ENCODE measurements around the gene SDC3. TPM values are rescaled to one million over a fixed set of nuclear protein-coding genes. Genes with fewer than 3 reads are reported as not detected.
A peak's percentile ranks its signal among the peaks of the same experiment; 100 is the strongest.

The SDC3 gene
- total RNA-seq, 2 donors from 2014 or later = 0.11 TPM; not detected in 1

GRCh38 chr1:30838996-30839395 lies 69.6 kb downstream of the SDC3 start:
- no peaks in the 10 kb centered on the region for H3K4me1 Mint-ChIP-seq
- no peak overlapping the region for H3K4me3 Mint-ChIP-seq
- ATAC-seq (replicated peaks) = no peak
- H3K36me3 Mint-ChIP-seq (ENCODE audit: low read depth) = no peaks in the 10 kb centered on the region
- H3K9me3 Mint-ChIP-seq = peaks cover 4% of the 10 kb centered on the region
- H3K27me3 Mint-ChIP-seq = peaks cover 33% of the 10 kb centered on the region
- H3K27ac Mint-ChIP-seq = no peak overlapping the region

GRCh38 chr1:30837653-30838052 lies 70.9 kb downstream of the SDC3 start:
- Mint-ChIP-seq H3K4me3 (no peak overlapping the region), H3K9me3 (peaks cover 4% of the 10 kb centered on the region), H3K27me3 (peaks cover 31% of the 10 kb centered on the region), H3K4me1 (no peaks in the 10 kb centered on the region), H3K36me3 (ENCODE audit: low read depth) (no peaks in the 10 kb centered on the region), H3K27ac (no peak overlapping the region)
- no peak for ATAC-seq (replicated peaks)

GRCh38 chr1:30834253-30834652 lies 74.3 kb downstream of the SDC3 start:
- Mint-ChIP-seq H3K27ac (no peak overlapping the region), H3K4me1 (no peaks in the 10 kb centered on the region), H3K9me3 (peaks cover under 1% of the 10 kb centered on the region), H3K27me3 (peaks cover 23% of the 10 kb centered on the region), H3K4me3 (no peak overlapping the region), H3K36me3 (ENCODE audit: low read depth) (no peaks in the 10 kb centered on the region)
- ATAC-seq (replicated peaks) = no peak

DNA sequence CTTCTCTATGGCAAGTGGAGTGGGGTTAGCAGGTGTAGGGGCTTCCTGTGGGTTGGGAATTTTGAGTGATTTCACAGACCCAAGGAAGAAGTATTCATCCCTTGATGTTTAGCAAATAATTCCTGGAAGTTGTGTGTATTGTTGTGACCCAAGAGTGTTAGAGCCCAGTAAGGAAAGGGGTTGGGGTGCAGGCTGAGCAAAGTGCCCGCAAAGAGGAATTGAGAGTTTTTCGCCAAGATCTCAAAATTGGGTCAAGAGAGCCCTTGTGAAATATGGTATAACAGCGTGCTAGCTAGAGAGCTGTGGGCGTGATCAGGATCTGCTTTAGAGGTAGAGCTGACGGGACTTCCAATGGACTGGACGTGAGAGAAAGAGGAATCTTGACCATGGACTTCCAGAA lies 78.0 kb downstream of the SDC3 start:
- no peaks in the 10 kb centered on the region for H3K36me3 Mint-ChIP-seq (ENCODE audit: low read depth)
- peaks cover 25% of the 10 kb centered on the region for H3K27me3 Mint-ChIP-seq
- H3K27ac Mint-ChIP-seq = no peak overlapping the region
- no peak overlapping the region for H3K4me3 Mint-ChIP-seq
- no peaks in the 10 kb centered on the region for H3K9me3 Mint-ChIP-seq
- no peak for ATAC-seq (replicated peaks)
- no peaks in the 10 kb centered on the region for H3K4me1 Mint-ChIP-seq

GRCh38 chr1:30829889-30830288 lies 78.7 kb downstream of the SDC3 start:
- Mint-ChIP-seq H3K4me1 (peaks cover 3% of the 10 kb centered on the region), H3K9me3 (no peaks in the 10 kb centered on the region), H3K4me3 (no peak overlapping the region), H3K27me3 (peaks cover 31% of the 10 kb centered on the region), H3K27ac (no peak overlapping the region), H3K36me3 (ENCODE audit: low read depth) (no peaks in the 10 kb centered on the region)
- no peak for ATAC-seq (replicated peaks)

- Mint-ChIP-seq H3K4me3 (peak overlapping the region; percentile 77), H3K36me3 (ENCODE audit: low read depth) (no peaks in the 10 kb centered on the region), H3K4me1 (peaks cover 15% of the 10 kb centered on the region), H3K9me3 (no peaks in the 10 kb centered on the region), H3K27me3 (peaks cover 43% of the 10 kb centered on the region), H3K27ac (no peak overlapping the region)
- ATAC-seq (replicated peaks) = no peak
Observed at GRCh38 chr1:30824736-30825429, 83.7 kb downstream of the SDC3 start.

DNA sequence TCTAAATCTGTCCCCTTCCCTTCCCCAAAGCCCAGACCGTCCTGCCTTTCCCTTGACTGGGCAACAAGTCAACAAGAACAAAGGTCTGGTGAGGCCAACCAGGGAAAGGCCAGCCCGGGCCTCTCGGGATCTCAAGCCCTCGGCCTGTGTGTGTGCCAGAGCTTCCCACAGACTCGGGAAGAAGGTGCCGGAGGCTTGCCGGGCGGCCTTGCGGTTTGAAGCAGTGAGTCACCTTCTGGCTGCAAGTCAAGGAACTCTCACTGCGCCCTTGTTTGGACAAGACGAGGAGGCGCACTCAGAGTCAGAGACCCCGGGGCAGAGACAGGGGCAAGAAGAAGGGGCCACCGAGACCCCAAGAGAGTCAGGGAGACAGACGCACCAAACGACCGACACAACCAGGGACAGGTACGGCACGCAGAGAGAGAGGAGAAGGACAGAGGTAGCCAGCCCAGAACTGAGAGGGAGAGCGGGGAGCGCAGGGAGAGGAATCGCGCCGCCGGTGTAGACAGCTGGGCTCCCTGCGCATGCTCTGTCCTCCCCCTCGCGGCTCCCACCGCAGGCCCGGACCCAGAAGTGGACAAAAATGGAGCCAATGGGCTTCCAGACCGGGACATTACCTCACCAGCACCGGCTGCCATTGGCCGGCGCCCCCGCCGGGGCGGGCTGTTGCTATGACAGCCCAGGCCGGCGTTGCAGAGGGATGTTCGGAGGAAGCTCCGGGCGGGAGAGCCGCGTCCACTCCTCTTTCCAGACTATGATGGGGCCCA lies 84.4 kb downstream of the SDC3 start:
- peak overlapping the region; percentile 77 for H3K4me3 Mint-ChIP-seq
- peaks cover 43% of the 10 kb centered on the region for H3K27me3 Mint-ChIP-seq
- H3K27ac Mint-ChIP-seq = no peak overlapping the region
- no peaks in the 10 kb centered on the region for H3K9me3 Mint-ChIP-seq
- peaks cover 15% of the 10 kb centered on the region for H3K4me1 Mint-ChIP-seq
- H3K36me3 Mint-ChIP-seq (ENCODE audit: low read depth) = no peaks in the 10 kb centered on the region
- ATAC-seq (replicated peaks) = peak; percentile 84

DNA sequence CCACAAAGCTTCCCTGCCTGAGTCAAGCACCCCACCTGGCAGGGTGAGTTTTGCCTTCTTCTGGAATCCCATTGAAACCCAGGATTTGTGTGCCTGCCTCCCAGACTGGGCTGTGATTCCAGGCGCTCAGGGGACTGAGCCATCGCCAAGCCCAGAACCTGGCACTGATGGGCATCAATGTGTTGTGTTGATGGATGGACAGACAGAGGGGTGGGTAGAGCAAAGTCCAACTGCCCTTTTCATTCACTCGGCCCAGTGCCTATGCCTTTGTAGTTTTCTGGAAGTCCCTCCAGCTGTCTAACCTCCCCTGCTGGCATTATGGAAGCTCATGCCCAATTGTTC lies 85.0 kb downstream of the SDC3 start:
- Mint-ChIP-seq H3K27ac (no peak overlapping the region), H3K36me3 (ENCODE audit: low read depth) (no peaks in the 10 kb centered on the region), H3K27me3 (peaks cover 46% of the 10 kb centered on the region), H3K4me1 (peaks cover 15% of the 10 kb centered on the region), H3K9me3 (no peaks in the 10 kb centered on the region), H3K4me3 (peak overlapping the region; percentile 77)
- no peak for ATAC-seq (replicated peaks)

DNA sequence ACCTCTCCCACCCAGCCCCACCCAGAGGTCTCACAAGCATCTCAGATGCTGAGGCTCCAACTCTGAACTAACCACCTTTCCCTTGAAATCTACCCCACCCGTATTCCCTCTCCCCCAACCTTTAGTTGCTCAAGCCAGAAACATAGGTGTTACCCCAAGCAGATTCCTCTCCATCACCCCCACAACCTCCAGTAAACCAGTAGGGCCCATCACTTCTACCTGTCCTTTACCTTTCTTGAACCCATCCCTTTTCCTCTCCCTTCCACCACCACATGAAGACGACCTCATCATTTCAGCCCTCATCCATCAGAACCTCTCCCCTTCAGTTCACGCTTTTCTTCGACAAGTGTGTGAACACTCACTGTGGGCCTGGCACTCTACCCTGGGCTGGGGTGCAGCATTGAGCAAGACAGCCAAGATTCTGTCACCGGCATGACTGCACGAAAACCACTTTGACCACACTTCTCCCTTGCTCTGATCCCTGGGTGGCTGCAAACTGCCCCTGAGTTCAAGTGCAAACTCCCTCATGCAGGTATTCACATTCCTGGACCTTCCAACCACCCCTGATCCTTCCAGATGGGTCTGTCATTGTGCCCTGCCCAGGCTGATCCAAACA lies 85.5 kb downstream of the SDC3 start:
- Mint-ChIP-seq H3K9me3 (no peaks in the 10 kb centered on the region), H3K36me3 (ENCODE audit: low read depth) (no peaks in the 10 kb centered on the region), H3K4me1 (peaks cover 15% of the 10 kb centered on the region), H3K27me3 (peaks cover 47% of the 10 kb centered on the region), H3K27ac (no peak overlapping the region), H3K4me3 (no peak overlapping the region)
- no peak for ATAC-seq (replicated peaks)

DNA sequence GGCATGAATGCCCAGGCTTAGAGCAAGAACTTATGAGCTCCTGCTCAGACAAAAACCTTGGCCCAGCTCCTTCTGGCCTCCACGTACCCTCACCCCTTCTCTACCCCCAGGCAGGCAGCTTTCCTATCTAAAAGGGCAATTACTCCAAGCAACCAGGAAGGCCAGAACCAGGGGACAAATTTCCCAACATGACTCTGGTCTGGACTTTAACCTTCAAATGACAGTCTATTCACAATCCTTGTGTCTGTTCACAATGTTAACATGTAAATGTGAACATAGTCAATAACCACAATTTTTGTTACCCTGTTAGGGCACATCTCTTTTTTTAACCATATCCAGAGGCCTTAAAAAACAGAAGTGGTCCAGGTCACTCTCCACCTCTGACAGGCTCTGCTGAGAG lies 86.6 kb downstream of the SDC3 start:
- H3K4me3 Mint-ChIP-seq = no peak overlapping the region
- no peak overlapping the region for H3K27ac Mint-ChIP-seq
- peaks cover 15% of the 10 kb centered on the region for H3K4me1 Mint-ChIP-seq
- peaks cover 52% of the 10 kb centered on the region for H3K27me3 Mint-ChIP-seq
- H3K9me3 Mint-ChIP-seq = no peaks in the 10 kb centered on the region
- ATAC-seq (replicated peaks) = no peak
- H3K36me3 Mint-ChIP-seq (ENCODE audit: low read depth) = no peaks in the 10 kb centered on the region

DNA sequence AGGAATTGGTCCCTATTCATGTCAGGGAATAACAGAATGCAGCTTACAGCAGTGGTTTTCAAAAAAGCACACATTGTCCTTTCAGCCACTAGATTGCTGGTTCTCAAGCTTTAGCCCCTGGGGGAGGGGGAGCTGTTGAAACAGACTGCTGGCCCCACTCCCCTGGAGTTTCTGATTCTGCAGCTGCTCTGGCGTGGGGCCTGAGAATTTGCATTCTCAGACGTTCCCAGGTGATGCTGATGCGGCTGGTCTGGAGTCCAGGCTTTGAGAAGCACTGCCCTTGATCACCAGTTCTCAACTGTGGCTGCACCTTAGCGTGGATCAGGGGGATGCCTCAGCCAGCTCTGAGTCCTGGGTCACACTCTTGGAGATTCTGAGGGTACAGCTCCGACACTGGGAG lies 88.3 kb downstream of the SDC3 start:
- Mint-ChIP-seq H3K4me1 (peaks cover 13% of the 10 kb centered on the region), H3K9me3 (no peaks in the 10 kb centered on the region), H3K4me3 (no peak overlapping the region), H3K27me3 (peaks cover 51% of the 10 kb centered on the region), H3K27ac (no peak overlapping the region), H3K36me3 (ENCODE audit: low read depth) (no peaks in the 10 kb centered on the region)
- no peak for ATAC-seq (replicated peaks)

Other genes with a start within 250 kb of the SDC3 start
- gene MATN1, start 185.2 kb downstream of the SDC3 start, total RNA-seq = under 1 TPM; 0.26 to 0.52 TPM
- gene LAPTM5, start 151.0 kb downstream of the SDC3 start, total RNA-seq = 100 to 1,000 TPM; 316 to 333 TPM
- gene PUM1, start 157.0 kb upstream of the SDC3 start, total RNA-seq = 100 to 1,000 TPM; 109 to 114 TPM

All from activated T-helper 17 cell treated with anti-CD3 and anti-CD28 coated beads, Interleukin-2, amount 50 U/mL, for 72 hours (primary cell).